Hematopoietic multipotent progenitor cell treated with erythropoietin and hydrocortisone succinate and interleukin-3 and kit ligand, for 17 days (in vitro differentiated cells): Measurements from ENCODE around the gene PRDX6.
"Not testable (repeated sequence)": the region's sequence is repeated elsewhere in the genome, so short reads cannot be mapped to it uniquely, and the experiment has no call there.

Source experiments
- DNase-seq: peaks from one replicate; pipeline ENCODE4 v3.0.0-alpha.2; 2015; ENCODE audit warnings: low spot score

The PRDX6 gene

GRCh38 chr1:173499729-173500128, 22.6 kb downstream of the PRDX6 start:
- DNase-seq: no peak

DNA sequence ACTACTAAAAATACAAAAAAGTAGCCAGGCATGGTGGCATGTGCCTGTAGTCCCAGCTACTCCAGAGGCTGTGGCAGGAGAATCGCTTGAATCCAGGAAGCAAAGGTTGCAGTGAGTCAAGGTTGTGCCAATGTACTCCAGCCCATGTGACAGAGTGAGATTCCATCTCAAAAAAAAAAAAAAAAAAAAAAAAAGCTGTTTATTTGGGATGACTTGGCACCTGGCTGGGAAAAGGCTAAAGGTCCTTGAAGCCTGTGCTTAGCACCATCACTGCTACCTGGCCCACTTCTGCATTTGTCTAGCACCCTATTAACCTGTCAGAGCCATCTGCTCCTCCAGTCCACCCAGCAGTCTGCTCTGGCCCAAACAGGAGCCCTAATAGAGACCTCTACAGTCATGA, 25.0 kb downstream of the PRDX6 start:
- no peak for DNase-seq

GRCh38 chr1:173503391-173503790, 26.3 kb downstream of the PRDX6 start:
- DNase-seq: peak; percentile 56

GRCh38 chr1:173504268-173504667, 27.1 kb downstream of the PRDX6 start:
- peak; percentile 57 for DNase-seq

DNA sequence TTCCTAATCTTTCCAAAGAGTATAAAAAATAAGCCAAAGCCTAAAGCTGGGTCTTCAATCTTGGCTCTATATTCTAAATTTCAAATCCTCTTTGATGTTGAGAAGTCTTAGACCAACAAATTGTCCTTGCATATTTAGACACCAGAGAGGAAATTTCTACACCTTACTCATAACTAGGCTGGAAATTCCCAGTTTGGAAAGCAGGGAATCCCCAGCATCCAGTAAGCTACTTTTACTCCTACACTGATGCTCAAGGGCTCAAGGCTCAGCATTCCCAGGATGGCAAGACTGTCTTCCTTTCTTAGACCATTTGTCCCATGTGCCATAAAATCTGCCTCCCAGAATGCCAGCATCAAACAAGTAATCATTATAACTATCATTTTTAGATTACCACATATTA, 28.3 kb downstream of the PRDX6 start:
- DNase-seq: no peak

DNA sequence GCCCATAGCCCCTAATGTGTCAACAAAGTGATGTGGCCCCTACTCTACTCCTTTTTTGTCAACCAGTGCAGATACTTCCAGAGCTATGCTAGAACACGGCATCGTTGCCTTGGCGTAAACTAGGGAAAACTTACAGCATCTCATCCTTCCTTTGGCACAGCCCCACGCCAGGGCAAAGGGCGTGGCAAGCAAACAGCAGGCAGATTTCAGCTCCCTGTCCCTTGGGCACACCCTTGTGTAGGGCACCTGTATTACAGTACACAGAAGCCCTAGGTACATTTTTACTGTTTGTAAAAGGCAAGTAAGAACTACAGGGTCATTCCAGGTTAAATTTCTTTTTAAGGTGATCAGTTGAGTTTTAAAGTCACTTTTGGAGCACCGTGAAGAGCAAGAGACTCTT, 29.3 kb downstream of the PRDX6 start:
- DNase-seq: peak; percentile 71

DNA sequence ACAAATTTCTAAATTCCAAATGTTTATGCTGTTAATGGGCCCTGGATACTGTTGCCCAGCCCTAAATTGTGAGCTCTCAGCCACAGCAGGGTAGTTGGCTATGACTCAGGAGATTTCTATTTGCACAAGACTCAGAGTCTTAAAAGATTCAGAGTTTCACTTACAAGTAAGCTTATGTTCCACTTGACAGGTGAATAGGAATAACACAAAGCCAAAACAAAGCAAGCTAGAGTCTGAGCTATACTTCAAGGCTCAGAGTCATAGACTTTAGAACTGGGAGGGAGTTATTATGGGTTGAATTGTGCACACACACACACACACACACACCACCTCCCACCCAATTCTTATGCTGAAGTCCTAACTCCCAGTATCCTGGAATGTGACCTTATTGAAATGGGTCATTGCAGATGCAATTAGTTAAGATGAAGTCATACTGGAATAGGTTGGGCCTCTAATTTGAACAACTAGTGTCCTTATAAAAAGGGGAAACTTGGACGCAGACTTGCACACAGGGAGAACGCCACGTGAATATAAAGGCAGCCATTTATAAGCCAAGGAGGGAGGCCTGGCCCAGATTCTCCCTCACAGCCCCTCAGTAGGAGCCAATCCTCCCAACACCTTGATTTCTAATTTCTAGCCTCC, 30.2 kb downstream of the PRDX6 start:
- no peak for DNase-seq

DNA sequence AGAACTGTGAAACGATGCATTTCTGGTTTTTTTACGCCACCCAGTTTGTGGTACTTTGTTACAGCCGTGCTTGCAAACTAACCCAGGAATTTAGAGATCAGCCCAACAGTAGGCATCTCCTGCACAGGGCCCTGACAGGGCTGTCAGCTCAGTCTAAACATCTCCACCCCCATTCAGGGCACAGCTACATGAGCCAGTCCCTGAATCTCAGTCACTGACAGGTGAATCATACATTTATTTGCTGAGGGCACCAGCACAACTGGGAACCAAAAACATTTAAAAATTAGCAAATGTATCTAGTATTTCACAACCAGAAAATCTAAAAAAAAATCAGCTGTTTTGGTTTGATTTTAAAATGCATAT, 30.7 kb downstream of the PRDX6 start:
- DNase-seq: no peak

DNA sequence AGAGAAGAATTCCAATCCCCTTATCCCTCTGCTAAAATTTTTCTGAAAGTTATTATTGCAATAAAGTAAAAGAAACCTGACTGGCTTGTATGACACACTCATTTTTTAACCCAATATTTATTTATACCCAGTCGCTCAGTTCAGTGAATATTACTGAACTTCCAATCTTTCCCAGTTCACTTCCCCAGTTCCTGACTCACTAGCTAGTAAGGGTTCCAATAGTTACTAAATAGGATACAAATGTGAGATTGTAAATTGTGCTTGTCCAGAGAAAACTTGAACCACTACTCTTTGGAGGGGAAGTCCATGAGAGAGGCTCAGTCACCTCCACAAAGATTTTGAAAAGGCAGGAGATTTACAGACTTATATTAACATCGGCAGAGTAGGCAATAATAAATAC, 31.4 kb downstream of the PRDX6 start:
- no peak for DNase-seq

GRCh38 chr1:173509797-173510196, 32.7 kb downstream of the PRDX6 start:
- no peak for DNase-seq

DNA sequence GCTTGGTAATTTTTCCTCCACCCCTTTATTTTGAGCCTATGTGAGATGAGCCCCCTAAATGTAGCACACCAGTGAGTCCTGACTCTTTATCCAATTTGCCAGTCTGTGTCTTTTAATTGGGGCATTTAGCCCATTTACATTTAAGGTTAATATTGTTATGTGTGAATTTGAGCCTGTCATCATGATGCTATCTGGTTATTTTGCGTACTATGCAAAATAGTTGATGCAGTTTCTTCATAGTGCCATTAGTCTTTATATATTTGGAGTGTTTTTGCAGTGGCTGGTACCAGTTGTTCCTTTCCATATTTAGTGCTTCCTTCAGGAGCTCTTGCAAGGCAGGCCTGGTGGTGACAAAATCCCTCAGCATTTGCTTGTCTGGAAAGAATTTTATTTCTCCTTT, 37.4 kb downstream of the PRDX6 start:
- not testable (repeated sequence) for DNase-seq

GRCh38 chr1:173520799-173521198, 43.7 kb downstream of the PRDX6 start:
- no peak for DNase-seq

DNA sequence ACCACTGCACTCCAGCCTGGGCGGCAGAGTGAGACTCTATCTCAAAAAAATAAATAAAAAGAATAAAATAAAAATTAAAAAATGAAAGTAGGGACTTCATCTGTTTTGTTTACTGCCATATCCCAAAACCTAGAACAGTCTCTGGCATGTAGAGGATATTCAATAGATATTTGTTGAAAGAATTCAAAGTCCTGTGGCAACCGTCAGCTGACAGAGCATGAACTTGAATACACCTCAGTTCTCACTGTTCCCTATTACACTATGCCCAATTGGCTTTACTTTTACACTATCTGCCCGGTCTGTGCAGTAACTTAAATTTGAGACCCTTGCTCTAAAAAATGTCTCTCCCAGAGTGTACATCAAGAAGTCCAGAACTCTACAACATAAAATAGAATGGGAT, 46.2 kb downstream of the PRDX6 start:
- no peak for DNase-seq

DNA sequence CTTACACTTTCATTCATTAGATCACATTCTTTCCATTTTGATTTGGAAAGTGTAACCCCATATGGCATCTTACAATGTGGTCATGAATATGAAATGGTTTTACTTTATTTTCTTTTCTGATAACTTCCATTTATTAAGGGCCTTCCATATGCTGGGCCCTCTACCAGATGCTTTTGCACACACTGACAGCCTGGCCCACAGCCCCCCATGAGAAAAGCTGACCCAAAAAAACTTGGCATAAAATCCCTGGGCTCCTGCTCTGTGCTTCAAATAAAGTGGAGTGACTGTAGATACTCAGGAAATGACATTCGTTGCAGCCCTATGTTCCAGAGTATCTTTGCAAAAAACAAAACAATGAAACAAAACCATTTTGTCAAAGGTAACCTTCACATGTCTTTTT, 48.8 kb downstream of the PRDX6 start:
- no peak for DNase-seq

DNA sequence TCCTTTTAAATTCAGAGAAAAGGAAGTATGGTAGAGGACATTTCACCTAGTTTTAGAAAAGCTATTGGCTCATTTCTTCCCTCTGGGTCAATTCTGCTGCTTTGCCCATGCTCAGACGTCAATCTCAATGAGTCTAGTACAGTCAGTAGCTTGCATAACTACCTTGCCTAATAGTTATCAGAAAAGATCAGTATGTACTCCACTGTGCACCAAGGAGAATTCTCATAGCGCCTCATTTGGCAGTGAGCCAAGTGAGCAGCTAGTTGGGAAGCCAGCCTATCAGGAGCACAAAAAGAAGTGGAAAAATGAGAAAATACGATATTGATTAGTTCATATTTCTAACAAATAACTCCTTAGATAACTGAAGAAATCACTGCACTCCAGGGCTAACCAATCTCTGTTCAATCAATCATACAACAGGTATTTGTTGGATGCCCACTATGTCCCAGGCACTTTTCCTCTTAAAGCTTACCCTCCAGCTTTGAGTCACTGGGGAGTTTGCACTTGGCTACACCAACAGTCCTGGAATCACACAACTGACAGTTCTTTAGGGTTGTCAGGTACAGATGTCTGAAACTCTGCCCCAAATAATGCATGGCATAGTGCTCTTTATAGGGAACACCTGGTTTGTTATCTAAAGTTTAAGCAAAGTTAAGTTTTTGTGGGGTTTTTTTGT, 50.2 kb downstream of the PRDX6 start:
- peak; percentile 27 for DNase-seq

- no peak for DNase-seq
These were observed 52.0 kb downstream of the PRDX6 start for GRCh38 chr1:173529106-173529505.

DNA sequence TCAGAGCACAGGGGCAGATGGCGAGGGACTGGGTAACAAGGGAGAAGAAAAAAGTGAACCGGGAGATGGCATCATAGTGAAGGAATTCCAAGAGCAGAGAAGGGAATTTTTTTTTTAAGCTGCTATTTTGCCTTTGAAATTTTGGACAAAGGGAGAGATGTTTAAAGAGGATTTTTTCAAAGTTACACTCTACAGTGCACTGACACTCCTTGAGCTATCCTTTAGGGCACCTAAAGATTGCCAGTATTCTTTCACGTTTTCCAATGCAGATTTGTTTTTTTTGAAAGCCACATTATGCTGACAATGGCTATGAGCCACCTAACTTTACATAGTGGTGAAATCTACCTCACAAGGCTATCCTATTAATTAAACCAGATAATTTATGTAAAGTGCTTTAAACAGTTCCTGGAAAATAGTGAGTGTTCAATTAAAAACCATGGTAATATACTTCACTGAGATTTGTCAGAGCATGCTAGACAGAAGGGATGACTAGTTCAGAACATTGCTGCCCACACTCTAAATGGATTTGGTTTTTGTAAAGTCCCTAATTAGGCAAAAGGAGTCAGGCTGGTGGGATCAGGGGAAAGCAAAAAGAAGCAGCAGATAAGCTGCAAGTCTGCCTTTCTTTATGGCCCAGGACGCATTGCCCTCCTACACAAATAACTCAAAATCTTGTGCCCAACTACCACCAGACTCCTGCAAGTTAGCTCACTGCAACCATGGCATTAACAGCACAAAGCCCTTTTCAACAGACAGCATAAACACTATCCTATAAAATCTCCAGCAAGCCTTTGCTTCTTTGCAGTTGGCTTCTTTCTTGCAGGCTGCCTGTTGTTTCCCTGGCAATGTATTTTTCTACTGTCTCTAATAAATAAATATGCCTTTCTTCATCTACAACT, 53.9 kb downstream of the PRDX6 start:
- DNase-seq: no peak

DNA sequence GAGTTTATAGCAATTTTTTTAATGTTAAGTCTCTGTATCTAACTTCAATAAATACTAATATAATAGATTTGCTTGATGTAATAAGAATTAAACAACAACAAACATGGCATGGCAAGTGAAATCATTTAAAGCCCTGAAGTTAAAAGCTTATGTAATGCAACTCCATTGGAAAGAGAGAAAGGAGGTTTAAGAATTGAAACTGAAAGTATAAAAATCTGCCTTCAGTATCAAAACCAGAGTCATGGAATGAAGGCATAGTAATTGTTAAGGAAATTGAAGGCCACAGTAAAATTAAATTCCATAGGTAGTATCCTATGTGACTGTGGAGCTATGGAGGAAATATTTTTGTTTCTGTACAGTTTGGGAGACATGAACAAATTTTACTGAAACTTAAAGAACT, 55.1 kb downstream of the PRDX6 start:
- DNase-seq: no peak

DNA sequence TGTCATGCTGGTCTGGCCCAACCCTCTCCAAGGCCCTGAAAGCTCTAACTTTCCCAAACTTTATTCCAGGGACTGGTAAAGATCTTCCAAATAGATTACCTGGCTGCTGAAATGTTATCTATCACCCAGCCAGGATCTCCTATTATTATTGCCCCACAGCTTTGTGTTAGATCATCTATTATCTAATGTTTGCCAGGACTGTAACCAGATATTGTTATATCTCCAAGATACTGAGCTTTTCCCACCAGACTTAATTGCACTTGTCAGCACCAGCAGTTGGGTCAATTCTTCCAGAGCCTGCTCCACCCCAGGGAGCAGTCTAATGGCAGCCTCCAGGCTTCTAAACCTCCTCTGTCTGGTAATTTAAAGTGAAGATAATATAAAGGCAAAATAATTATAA, 59.1 kb downstream of the PRDX6 start:
- DNase-seq: no peak
